SK-N-MC (cell line): Measurements from ENCODE around the gene HMCN1.

Experiments
- EZH2 ChIP-seq: fragments of 200-600 bp; sonication (generic); IDR thresholded peaks from one replicate; pipeline ENCODE4 v1.6.1; 2017; ENCODE audit warnings: antibody characterized with exemption
- POLR2AphosphoS5 ChIP-seq: IDR thresholded peaks from 2 replicates; pipeline ENCODE4 v1.6.1; 2012; ENCODE audit warnings: mild to moderate bottlenecking, low read depth, low read length, borderline replicate concordance

DNA sequence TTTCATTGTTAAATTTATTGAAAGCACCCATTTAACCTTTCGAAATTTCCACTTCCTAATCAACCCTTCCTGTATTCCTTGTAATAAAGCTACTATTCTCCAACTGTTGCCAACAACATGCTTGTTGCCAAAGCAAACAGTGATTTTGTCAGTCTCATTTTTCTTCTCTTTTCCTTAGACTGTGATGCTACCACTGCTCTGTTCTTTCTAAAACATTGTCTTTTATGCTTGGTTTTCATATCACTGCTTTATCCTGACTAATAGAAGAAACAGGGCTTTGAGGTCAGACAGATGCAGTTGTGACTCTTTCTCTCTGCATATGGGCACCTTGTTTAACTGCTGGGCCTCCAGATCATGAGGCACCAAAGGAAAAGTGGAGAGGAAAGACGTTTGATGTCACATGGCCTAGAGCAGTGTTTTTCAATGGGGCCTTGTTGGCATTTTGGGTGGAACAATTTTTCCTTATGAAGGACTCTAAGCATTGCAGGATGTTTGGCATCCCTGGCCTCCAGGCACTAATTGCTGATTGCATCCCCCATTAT, 56.1 kb downstream of the HMCN1 start:
- TF ChIP-seq EZH2 = no peak
- TF ChIP-seq POLR2AphosphoS5 = no peak
